Bone marrow (tissue), 2 donors: ENCODE measurements around the gene DAPK1.
"Not testable (repeated sequence)": the region's sequence is repeated elsewhere in the genome, so short reads cannot be mapped to it uniquely, and the experiment has no call there.

Source experiments
- DNase-seq, 2 donors: peaks; one replicate each; lab custom pipeline; 2025; lab: John Stamatoyannopoulos, UW

Gene DAPK1

DNA sequence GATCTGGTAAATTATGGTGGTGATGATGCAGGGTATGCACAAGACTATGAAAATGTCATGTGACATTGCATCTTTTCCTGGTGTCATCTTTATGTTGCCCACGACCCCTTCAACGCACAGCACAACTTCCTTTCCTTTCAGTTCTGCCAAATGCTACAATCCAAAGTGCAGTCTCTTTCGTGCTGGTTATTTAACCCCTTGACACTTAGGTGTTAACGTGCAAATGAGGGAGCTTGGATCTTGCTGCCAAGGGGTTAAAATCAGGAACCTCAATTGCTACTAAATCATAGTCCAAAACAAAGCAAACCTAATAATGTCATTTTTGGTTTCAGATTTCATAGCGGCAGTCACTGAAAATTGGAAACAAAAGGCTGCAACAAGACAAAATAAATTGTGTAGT is 244.2 kb downstream of the DAPK1 start:
- DNase-seq, result no peak

DNA sequence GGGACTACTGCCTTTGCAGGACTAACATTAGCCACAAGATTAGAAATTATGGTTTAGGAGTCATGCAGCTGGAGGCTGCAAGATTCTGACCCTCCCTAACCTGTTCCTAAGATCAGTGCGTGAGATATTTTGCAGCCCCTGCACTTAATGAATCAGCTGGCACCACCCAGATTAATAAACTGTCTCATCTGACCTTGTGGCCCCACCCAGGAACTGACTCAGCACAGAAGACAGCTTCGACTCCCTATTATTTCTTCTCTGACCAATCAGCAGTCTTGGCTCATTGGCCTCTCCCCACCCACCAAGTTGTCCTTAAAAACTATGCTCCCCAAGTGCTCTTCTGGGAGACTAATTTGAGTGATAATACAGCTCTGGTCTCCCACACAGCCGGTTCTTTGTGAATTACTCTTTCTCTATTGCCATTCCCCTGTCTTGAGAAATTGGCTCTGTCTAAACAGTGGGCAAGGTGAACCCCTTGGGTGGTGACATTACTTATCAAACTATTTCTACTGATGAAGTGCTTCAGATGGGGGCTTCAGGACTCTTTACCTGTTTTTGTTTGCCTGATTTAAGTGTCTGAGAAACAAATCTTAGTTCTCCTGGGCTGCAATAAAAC is 245.3 kb downstream of the DAPK1 start:
- DNase-seq, result no peak

DNA sequence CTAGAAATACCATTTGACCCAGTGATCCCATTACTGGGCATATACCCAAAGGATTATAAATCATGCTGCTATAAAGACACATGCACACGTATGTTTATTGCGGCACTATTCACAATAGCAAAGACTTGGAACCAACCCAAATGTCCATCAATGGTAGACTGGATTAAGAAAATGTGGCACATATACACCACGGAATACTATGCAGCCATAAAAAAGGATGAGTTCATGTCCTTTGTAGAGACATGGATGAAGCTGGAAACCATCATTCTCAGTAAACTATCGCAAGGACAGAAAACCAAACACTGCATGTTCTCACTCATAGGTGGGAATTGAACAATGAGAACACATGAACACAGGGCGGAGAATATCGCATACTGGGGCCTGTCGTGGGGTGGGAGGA is 246.6 kb downstream of the DAPK1 start:
- not testable (repeated sequence) for DNase-seq

DNA sequence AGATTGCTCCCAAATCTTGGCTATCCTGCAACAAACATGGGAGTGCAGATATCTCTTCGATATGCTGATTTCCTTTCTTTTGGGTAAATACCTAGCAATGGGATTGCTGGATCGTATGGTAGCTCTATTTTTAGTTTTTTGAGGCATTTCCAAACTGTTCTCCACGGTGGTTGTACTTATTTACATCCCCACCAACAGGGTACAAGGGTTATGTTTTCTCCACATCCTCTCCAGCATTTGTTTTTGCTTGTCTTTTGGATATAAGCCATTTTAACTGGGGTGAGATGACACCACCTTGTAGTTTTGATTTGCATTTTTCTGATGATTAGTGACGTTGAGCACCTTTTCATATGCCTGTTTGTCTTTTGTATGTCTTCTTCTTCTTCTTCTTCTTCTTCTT is 248.5 kb downstream of the DAPK1 start:
- no peak for DNase-seq

DNA sequence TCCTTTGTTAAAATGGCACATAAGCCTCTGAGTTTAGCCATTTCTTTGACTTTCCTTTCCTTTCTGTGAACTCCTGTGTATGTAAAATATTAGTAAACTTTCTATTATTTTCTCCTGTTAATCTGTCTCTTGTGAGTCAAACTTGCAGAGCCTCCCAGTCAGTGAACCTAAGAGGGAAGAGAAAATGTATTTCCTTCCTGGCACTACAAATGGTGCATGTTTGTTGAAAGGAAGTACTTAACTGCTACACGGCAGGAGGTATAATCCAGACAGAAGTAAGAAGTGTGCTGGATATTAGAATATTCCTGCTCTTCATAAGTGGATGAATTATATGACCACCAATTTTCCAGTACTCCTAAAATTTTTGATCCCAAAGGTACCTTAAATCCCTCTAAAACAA is 251.2 kb downstream of the DAPK1 start:
- DNase-seq, result no peak

DNA sequence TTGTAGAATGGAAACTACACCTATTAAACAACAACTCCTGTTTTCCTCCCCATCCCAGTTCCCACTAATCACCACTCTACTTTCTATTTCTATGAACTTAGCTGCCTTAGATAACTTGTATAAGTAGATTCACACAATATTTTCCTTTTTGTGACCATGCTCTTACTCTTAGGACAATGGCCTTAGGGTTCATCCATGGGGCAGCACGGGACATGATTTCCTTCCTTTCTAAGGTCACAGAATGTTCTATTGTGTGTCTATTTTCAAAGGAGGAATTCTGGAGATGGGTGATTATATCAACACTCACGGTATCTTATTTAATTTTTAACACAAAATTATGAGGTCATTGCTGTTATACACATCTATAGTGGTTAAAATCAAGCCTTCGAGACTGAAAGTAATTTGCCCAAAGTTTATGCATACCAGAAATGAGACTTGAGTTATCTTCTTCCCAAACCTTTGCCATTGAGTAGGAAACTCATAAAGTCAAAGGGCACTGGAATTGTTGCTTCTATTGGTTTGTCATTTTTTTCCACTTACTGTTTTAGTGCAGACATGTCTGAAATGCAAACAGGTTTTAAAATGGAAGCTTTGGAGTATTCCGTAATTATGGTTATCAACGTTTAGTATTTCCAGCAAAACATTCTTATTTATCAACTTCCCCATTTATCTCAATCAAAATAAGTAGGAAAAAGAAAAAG is 251.8 kb downstream of the DAPK1 start:
- no peak for DNase-seq

DNA sequence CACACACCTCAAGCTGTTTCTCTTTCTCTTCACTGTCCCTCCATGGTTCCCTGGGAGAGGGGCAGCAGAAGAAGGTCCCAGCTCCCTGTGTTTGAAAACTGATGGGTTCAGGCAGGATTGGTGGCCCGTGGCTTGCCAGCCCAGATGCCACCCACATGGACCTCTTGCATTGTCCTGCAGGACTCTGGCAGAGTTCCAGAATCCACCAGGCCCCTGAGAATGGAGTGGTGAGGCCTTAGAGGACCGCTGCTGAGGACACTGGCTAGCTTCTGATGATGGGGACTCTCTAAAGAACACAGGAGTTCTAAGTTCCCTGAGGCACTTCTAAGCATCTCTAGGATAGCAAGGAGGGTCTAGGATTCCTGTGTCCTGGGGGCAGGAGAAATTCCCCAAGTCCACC is 253.1 kb downstream of the DAPK1 start:
- no peak for DNase-seq

DNA sequence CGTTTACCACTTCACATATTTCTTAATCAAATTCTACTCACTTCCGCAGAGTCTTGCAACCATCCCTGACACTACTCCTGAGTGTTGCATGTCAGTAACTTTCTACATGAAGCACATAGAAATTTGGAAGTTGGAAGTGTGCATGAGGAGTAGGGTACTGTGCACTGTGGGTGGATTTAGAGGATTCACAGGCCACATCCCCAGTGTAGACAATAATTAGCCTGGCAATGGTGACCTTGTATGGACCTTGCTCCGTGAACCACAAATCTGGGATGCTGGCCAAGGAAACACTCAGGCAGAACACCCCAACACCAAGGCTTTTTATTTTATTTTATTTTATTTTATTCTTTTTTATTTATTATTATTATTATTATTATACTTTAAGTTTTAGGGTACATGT is 253.8 kb downstream of the DAPK1 start:
- DNase-seq, result no peak

DNA sequence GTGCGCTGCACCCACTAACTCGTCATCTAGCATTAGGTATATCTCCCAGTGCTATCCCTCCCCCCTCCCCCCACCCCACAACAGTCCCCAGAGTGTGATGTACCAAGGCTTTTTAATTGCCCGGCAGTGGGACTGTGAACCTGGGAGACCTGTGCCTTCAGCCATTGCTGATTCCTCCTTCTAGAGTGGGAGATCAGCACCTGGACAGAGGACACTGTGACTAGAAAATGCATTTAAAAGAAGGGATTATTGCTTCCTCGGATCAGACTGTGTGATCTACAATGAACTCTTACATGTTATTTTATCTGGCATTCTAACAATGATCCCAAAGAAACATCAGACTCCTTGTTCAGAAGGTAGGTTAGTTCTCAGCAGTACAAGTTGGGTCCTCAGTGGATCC is 254.2 kb downstream of the DAPK1 start:
- DNase-seq, result no peak

DNA sequence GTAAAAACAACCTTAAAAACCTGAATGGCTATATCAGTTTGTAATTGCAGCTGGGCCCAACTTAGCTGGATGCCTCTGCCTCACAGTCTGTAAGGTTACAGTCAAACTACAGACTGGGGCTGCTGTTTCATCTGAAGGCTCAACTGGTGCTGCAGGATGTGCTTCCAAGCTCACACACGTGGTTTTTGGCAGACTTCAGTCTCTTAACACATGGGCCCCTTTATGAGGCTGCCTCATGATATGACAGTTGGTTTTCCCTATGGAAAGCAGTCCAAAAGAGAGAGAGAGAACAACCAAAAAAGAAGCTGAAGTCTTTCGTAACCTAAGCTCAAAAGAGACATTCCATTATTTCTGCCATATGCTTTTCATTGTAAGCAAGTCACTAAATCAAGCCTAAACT is 255.6 kb downstream of the DAPK1 start:
- DNase-seq, result no peak
